ENCODE measurements around the gene ALDH1A2.

The ALDH1A2 gene

GRCh38 chr15:58044551-58044950, 21.0 kb downstream of the ALDH1A2 start:
- DNase-seq (ENCODE audit: low read depth): no peak
- peak; percentile 3 for TF ChIP-seq CTCF (IDR thresholded peaks at IDR 0.05; ENCODE audit: control insufficient read depth, insufficient read depth, low read depth, low read length, missing control alignments)
- H3K4me3 ChIP-seq (ENCODE audit: control insufficient read depth, low read depth, low read length): no peak overlapping the region

- TF ChIP-seq CTCF (IDR thresholded peaks at IDR 0.05; ENCODE audit: control insufficient read depth, insufficient read depth, low read depth, low read length, missing control alignments): peak; percentile 75
- DNase-seq (ENCODE audit: low read depth): no peak
- no peak overlapping the region for H3K4me3 ChIP-seq (ENCODE audit: control insufficient read depth, low read depth, low read length)
Measured at GRCh38 chr15:58043192-58043903, 22.2 kb downstream of the ALDH1A2 start.

- no peak overlapping the region for H3K4me3 ChIP-seq (ENCODE audit: control insufficient read depth, low read depth, low read length)
- DNase-seq (ENCODE audit: low read depth): no peak
- no peak for TF ChIP-seq CTCF (IDR thresholded peaks at IDR 0.05; ENCODE audit: control insufficient read depth, insufficient read depth, low read depth, low read length, missing control alignments)
Measured at GRCh38 chr15:58042006-58042405, 23.5 kb downstream of the ALDH1A2 start.

- no peak for DNase-seq (ENCODE audit: low read depth)
Measured at GRCh38 chr15:58040150-58040549, 25.4 kb downstream of the ALDH1A2 start.

GRCh38 chr15:58039079-58040035, 26.2 kb downstream of the ALDH1A2 start:
- TF ChIP-seq CTCF (IDR thresholded peaks at IDR 0.05; ENCODE audit: control insufficient read depth, insufficient read depth, low read depth, low read length, missing control alignments): no peak
- no peak for DNase-seq (ENCODE audit: low read depth)
- H3K4me3 ChIP-seq (ENCODE audit: control insufficient read depth, low read depth, low read length): no peak overlapping the region

More at GRCh38 chr15:58040150-58040549, 25.4 kb downstream of the ALDH1A2 start:
- TF ChIP-seq CTCF (IDR thresholded peaks at IDR 0.05; ENCODE audit: control insufficient read depth, insufficient read depth, low read depth, low read length, missing control alignments): no peak
- H3K4me3 ChIP-seq (ENCODE audit: control insufficient read depth, low read depth, low read length): no peak overlapping the region

- TF ChIP-seq CTCF (IDR thresholded peaks at IDR 0.05; ENCODE audit: control insufficient read depth, insufficient read depth, low read depth, low read length, missing control alignments): no peak
- no peak for DNase-seq (ENCODE audit: low read depth)
- H3K4me3 ChIP-seq (ENCODE audit: control insufficient read depth, low read depth, low read length): no peak overlapping the region
Measured at GRCh38 chr15:58038426-58039078, 27.0 kb downstream of the ALDH1A2 start.
